Measurements from ENCODE around the gene S100A8.
"Not testable (repeated sequence)": the region's sequence is repeated elsewhere in the genome, so short reads cannot be mapped to it uniquely, and the experiment has no call there.

Gene S100A8

DNA sequence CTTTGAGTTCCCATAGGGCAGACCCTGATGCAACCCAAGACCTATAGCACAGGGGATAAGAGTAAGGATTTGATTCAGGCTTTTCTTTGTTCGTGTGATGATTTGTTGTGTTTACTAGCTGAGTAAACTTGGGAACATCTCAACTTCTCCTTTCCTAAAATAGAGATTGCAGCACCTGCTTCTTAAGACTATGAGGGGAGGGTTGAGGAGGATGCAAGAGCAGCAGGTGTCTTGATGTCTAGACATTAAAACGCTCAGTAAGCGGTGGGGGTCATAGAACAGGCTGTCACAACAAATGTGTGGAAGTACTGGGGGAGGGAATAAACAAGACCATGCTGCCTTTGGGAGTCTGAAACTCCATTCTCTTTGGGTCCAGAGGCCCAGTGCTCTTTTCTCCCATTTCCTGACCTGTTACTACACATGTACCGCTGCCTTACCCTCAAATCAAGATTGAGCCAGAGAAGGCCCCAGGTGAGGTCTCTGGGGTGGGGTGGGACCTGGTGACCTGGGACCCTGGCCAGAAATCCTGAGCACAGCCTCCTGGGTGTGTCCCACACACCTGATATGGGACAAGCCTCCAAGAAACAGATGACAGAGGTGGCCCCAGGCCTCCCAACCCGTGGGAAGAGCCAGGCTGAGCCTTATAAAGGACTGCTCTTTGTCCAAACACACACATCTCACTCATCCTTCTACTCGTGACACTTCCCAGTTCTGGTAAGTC lies 25.1 kb upstream of the S100A8 start, which contains the start of gene S100A7A:
Gene S100A7A, plus strand, starts transcription at position 671 of the 721 bp plus-strand sequence. CDS start 1,563 bp downstream, outside the sequence.
- no peak for DNase-seq

DNA sequence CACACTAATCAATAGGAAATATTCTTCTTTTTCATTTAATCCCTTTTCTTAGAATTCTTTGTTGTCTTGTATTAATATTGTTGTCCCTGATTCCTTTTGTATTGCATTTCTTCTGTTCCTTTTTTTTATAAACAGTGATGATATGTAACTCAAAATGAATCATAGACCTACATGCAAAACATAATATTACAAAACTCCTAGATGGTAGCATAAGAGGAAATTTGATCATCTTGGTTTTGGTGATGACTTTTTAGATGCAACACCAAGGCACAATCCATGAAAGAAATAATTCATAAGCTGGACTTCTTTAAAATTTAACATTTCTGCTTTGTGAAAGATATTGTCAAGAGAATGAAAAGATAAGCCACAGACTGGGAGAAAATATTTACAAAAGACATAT lies 23.1 kb upstream of the S100A8 start:
- not testable (repeated sequence) for DNase-seq

DNA sequence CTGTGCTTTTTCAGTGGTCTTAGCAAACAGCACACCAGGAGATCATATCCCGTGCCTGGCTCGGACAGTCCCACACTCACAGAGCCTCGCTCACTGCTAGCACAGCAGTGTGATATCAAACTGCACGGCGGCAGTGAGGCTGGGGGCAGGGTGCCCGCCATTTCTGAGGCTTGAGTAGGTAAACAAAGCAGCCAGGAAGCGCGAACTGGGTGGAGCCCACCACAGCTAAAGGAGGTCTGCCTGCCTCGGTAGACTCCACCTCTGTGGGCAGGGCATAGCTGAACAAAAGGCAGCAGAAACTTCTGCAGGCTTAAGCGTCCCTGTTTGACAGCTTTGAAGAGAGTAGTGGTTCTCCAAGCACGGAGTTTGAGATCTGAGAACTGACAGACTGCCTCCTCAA lies 16.4 kb upstream of the S100A8 start:
- not testable (repeated sequence) for DNase-seq

DNA sequence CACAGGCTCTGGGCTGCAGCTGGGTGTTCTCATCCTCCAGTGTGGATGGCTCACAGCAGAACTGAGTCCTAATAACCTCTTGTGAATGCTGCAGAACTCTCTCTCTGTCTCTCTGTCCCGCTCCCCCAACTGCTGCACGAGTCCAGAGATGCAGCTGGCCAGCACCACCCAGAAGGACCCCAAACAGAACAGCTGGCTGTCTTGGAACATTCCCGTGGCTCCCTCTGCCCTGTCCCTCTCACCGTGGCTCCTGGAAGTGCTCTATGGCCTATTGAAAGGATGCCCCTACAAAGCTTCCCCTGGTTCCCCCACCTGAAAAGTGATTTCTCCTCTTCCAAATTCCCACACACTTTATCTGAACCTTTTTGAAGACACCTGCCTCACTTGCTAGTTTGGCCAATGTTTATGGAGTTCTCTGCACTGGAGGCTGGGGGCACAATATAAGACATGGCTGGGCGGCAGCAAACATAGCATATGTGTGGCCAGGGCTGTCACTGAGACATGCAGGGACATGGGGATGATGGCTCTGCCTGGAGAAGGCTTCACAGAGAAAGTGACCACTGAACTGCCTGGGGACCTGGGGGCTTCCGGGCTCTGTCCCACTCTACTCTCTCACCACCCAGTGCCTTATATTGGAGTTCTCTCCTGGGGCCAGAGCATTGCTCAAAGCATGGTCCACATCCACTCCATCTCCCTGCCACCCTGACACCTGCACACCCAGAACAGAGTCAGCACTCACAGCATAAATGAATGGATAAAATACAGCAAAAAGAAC lies 15.1 kb upstream of the S100A8 start:
- not testable (repeated sequence) for DNase-seq

DNA sequence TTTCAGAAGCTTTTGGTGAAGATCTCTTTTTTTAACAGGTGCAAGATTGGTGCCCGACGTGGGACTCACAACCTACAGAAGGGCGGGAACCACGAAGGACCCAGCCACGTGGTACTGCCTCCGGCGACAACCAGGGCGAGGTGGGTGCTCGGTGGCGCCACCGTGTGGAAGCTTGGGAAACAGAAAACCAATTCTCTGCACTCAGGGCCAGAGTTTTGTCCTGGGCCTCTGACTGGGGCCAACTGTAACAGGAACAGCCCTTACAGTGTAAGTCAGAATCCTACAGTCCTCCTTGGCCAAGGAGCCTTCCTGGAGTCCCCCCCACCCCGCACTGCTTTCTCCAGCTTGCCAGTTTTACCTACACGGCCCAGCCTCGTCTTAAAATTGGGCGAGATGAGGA lies 13.9 kb upstream of the S100A8 start:
- DNase-seq = no peak

DNA sequence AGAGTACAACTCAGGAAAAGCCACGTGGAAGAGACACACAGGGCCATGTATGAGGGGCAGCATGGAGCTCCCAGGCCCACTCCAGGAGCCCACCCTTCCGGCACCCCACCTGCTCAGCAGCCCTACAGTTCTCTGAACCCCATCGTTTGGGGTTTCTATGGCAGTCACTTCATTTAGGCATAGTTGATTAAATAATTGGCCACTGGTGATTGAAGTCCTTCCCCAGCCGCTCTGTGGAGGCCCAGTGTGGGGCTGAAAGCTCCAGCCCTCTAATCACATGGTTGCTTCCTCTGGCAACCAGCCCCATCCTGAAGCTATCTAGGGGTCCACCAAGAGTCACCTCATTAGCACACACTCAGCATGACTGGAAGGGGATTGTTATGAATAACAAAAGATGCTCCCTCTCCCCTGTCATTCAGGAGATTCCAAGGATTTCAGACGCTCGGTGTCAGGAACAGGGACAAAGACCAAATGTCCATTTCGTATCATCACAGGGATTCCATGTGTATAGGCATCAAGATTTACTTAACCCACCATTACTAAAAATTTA lies 13.3 kb upstream of the S100A8 start:
- no peak for DNase-seq

DNA sequence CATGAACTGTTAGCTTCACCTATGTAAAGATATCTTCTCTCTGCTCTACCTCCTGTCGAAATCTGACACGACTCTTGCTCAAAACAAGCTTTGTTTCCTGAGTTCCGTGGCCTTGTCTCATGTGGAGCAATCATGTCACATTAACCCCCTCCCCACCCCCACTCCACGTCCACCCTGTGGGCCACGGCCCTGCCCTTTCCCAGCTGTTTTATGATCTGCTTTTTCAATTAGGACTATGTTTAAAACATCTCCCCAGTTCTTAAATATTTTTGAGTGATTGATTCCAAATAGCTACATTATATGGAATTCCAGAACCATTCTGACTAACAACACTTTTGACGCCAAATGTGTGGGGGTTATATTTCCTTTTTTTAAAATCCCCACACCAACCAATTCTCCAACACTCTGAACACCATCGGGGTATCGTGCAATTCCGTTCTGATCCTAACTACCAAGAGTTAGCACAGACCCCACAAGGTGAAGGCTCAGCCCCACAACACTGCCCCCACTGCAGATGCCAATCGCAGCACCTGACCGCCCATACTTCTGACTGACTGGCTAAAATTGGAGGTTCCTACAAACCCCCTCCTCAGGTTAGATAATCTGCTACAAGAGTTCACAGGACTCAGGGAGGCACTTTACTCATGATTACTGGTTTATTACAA lies 12.7 kb upstream of the S100A8 start:
- DNase-seq = no peak

DNA sequence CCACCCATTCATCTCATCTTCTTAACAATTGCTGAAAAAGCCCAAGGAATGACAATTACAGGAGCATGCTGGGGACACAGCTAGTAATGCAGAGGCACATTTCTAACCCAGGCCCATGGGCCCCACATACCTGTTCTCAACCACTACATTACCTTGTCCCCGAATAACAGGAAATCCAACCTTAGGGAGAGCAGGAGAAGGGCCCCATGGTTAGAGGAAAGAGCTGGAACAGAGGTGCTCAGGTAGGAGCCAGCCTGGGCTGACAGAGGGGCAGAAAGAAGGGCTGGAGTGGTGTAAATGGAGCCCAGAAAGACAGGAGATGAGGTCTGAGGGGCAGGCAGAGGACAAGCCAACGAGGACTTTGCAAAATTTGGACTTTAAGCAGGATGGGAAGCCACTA lies 11.4 kb upstream of the S100A8 start:
- DNase-seq = no peak

DNA sequence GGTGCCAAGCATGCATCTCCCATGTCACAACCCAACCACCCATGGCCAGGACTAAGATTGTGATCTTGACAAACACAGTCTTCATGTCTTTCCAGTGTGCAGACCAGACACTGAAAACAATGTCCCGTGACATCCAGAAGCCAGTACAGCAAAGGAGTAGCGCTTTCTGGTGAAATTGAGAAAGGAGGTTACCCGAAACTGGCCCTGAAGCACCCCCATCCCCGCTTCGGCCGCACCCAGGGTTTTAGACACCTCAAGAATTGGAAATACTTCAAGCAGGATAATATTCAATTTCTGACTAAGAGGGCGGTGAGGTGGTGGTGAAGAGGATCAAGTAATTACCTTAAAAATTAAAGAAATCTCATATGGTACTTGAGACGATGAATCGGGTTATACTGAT lies 10.6 kb upstream of the S100A8 start:
- DNase-seq = no peak

DNA sequence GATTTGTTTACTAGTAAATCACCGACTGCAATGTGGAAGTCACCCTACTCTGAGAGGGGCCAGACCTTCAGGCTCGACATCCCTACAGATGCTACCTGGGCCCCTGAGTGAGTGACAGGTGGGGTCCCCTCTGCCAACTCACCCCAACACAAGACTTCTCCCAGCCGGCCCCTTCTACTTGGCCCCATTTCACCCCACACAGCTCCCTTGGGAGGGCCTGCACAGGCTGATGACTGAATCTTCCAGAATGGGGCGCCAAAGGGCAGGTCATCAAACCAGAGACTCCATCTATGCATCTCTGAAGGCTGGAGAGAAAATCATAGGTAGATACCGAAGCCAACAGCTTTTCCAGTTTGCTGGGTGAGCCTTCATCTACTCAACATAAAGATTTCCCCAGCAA lies 9.4 kb upstream of the S100A8 start:
- DNase-seq = no peak

DNA sequence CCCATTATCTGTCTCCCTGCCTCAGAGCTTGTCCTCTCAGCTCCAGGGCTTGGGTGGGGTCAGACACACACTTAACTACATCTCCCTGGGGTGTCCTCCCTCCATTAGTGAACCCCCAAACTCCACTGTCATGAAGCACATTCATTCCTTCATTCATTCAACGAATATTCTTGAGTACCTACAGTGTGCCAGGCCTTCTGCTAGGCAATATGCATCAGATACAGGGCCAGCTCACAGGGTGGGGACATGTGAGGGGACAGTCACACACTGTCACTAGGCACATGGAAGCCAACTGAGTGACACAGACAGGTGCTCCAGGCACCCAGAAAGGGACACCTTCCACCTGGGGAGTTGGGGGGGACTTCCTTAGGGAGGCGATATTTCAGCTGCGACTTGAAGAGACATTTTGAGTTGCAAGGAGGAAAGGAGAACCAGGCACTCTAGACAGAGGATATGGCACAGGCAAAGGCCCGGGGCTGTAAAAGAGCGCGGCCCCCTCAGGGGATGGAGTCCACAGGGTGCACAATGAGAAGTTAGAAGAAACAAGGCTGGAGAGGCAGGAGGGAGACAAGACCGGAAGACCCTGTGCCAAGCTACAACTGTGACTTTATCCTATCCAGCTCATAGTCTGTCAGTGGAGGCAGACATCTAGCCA lies 8.7 kb upstream of the S100A8 start:
- no peak for DNase-seq

DNA sequence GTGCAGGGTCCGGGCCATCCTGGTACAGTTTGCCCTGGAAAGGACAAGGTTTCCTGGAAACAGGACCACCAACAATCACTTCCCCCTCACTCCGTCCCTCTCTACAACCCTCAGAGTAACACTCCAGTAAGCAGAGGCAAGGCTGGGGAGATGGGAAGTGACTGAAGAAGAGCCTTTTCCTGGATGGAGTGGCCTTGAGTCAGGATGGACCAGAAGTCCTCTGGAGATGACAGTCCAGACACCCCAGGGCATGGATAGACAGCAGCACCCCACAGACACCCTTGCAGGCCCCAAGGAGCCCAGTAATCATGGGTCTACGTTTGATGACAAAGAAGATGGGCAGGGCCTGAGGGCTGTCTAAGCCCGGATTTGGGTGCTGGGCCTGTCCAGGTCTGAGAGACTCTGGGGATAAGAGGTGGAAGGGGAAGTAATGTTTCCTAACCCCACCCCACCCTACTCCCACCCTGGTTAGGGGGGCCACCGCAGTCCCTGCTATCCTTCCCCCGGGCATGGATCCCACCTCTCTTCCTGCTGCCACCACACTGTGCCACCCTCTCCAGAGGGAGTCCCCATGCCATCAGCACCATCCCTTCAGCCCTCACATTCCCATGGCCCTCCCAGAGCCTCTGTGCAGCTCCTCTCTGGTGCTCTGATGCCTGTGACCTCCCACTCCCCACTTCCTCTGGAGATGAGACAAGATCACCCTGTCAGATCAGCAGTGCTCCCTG lies 7.2 kb upstream of the S100A8 start:
- no peak for DNase-seq

DNA sequence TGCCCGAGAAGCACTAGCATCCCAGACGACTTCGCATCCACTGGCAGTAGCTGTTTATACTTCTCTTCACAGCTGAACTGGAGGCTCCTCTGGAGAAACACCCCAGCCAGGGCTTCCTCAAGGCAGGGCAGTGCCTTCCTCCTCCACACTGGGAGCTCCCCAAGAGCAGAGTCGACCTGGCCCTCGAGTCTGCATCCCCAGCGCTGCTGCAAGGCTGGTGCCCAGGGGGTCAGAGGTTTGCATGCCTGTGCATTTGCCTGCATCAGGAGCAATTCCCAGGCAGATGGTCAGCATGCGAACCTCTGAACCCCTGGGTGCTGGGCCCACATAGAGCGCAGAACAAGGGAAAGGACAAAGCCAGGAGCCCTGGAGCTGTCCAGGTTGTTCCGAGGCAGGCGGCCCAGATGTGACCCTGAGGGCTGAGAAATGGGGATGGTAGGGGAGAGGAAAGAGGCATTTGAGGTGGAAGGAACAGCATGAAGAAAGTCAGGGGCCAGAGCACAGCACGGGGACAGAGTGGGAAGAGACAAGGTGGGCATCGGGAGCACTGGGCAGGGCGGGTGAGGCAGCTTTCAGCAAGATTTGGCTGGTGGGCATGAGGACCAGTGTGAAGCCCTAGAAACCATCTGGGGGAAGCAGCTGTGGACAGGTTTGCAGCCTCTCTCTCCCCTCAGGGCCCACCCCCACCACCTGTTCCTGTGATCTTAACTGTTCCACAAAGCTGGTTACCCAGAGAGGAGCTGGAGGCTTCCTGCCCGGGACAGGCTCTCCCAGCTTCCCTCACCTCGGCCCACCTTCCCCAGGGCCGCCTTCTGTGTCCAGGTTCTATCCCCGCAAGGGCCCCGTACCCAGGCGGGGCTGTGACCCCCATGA lies 6.4 kb upstream of the S100A8 start:
- no peak for DNase-seq

DNA sequence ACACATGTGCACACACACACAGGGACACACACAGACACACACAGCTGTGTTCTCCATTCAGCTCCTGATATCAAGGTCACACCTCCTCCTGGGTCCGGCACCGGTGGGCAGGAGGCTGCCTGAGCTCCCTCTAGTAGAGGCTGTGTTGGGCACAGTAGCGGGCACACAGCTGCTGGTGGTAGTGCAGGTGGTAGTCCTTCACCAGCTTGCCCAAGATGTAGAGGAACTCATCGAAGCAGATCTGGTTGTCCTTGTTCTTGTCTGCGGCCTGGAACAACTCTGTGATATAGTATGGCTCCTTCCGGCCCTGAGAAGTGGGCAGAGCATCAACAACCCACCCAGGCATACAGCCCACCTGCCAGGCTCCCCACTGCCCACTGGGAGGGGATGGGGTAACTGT lies 5.6 kb upstream of the S100A8 start:
- DNase-seq = no peak

DNA sequence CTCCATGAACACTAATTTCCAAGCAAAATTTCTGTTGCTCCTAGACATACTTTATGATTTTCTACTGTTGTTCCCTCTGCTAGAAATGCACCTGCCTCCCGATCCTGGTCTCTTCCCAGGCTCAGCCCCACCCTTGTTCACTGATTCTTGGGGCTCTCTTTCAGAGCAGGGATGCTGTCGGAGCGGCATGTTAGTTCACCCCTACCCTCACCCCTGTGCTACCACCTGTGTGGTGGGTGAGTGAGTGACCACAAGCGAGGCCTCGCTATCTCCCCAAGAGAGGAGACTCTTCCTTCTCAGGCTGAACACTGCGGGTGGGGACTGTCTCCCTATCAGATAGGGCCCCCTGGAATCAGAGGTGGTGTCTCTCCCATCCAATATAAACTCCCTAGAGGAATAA lies 4.9 kb upstream of the S100A8 start:
- DNase-seq = no peak

DNA sequence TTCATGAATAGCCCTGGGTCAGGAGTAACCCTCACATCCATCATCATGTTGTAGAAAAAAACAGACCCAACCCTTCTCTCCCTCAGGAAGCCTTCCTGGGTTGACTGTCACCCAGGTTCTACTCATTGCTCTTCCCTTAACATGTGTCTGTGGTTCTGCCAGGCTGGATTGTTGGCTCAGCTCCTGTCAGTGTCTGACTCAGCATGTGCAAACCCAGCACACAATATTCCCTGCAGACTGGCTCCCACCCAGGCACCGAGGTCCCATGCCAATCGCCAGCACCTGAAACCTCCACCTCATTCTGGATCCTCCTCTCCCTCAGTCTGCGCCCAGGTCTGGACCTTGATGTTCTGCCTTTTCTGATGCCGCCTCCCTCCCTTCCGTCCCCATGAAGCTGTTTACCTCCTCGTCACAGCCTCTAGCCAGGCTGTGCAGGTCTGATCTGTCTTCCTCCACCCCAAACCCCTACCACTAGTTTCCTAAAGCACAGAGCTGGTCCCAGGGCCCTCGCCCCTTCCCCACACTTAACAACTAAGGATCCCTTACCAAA lies 4.3 kb upstream of the S100A8 start:
- DNase-seq = no peak

DNA sequence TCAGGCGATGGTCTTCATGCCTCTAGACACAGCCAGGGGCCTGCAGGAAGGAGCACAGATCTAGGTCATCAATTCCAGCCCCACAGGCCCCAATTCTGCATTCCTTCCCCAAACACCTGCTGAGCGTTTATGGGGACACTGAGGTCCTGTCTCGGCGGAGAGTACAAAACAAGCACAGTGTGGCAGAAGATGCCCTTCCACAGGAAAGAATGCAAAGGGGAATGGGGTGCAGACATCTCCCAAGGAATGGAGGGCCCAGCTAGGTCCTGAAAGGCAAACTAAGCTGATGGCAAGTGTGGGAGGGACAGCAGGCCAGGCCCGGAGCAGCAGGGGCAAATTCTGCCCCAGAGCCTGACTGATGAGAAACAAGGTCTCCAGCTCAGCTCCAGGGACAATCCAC lies 3.5 kb upstream of the S100A8 start:
- no peak for DNase-seq

DNA sequence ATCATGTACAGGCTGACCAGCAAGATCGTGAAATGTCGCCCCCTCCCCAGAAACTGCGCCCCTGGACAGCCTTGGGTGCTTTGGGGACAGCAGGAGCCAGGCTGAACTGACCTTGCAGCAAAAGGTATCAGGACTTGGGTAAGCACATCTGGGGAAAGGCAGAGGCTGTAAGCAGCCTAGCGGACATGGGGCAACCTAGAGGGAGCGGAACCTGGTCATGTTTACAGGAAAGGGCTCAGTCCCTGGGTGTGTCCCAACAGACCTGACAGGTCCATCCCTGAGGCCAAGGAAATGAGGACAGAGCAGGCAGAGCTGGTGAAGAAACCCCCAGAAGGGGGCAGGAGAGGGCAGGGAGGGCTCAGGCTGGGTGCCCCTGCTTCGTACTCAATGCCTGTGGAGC lies 3.1 kb upstream of the S100A8 start:
- DNase-seq = no peak

DNA sequence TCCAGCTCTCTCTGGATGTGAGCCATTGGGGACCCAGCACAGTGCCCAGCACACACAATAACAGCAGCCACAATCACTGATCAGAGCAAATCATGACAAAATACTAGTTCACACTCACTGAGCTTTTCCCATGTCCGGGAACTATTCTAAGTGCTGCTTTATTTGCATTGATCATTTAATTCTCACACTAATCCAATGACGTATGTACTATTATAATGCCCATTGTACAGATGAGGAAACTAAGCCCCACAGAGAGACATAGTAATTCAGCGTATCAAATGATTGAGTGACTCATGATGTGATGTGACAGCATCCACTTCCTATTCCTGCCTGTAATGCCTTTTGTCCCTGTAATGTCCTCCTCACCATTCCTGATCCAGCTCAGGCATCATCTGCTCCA lies 1.9 kb upstream of the S100A8 start:
- DNase-seq = no peak

DNA sequence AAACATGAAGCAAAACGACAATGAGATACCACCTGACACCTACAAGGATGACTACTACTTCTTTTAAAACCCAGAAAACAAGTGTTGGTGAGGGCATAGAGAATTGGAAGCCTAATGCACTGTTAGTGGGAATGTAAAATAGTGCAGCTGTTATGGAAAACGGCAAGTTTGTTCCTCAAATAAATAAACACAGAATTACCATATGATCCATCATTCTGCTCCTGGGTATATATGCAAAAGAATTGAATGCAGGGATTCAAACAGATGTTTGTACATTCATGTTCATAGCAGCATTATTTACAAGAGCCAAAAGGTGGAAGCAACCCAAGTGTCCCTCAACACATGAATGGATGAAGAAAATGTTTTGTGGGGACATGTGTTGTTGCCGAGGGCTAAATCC lies 1.4 kb upstream of the S100A8 start:
- no peak for DNase-seq
